Effector CD4-positive, alpha-beta T cell (primary cell): ENCODE results near the gene ABCF1.
"Not testable (repeated sequence)": the region's sequence is repeated elsewhere in the genome, so short reads cannot be mapped to it uniquely, and the experiment has no call there.

ENCODE experiments used
- DNase-seq: peaks from one replicate; pipeline ENCODE4 v3.0.0-alpha.2; 2020
- total RNA-seq: gene quantifications from one replicate; lab custom pipeline; 2026; lab: John Stamatoyannopoulos, UW

ABCF1 gene
- 192 reads per million, percentile 92 among the genes with 10 or more reads in this experiment for total RNA-seq

- peak; percentile 99 for DNase-seq
Measured at GRCh38 chr6:30571075-30571761, at the start of gene ABCF1. TSS of gene ABCF1 (plus strand) at chr6:30571442. CDS start at chr6:30571488, 46 bp downstream.

GRCh38 chr6:30521952-30522351 lies 49.3 kb upstream of the ABCF1 start:
- not testable (repeated sequence) for DNase-seq

GRCh38 chr6:30526444-30526843 lies 44.8 kb upstream of the ABCF1 start:
- not testable (repeated sequence) for DNase-seq

GRCh38 chr6:30529349-30529875 lies 41.8 kb upstream of the ABCF1 start:
- not testable (repeated sequence) for DNase-seq

GRCh38 chr6:30530014-30530413 lies 41.2 kb upstream of the ABCF1 start:
- no peak for DNase-seq

- DNase-seq, result no peak
Measured at GRCh38 chr6:30533460-30534294, 37.6 kb upstream of the ABCF1 start.

GRCh38 chr6:30537931-30538330 lies 33.3 kb upstream of the ABCF1 start:
- no peak for DNase-seq

- DNase-seq, result peak; percentile 75
Measured at GRCh38 chr6:30541515-30542403, 29.5 kb upstream of the ABCF1 start.

GRCh38 chr6:30542404-30542725 lies 28.9 kb upstream of the ABCF1 start:
- peak; percentile 42 for DNase-seq

GRCh38 chr6:30542915-30543314 lies 28.3 kb upstream of the ABCF1 start:
- no peak for DNase-seq

GRCh38 chr6:30543821-30544220 lies 27.4 kb upstream of the ABCF1 start:
- DNase-seq, result peak; percentile 28

GRCh38 chr6:30544666-30545272 lies 26.5 kb upstream of the ABCF1 start:
- DNase-seq, result no peak

- DNase-seq, result no peak
Measured at GRCh38 chr6:30547454-30547853, 23.8 kb upstream of the ABCF1 start.

- no peak for DNase-seq
Measured at GRCh38 chr6:30548375-30548774, 22.9 kb upstream of the ABCF1 start.

GRCh38 chr6:30554404-30554803 lies 16.8 kb upstream of the ABCF1 start:
- DNase-seq, result no peak

GRCh38 chr6:30554962-30555815 lies 16.1 kb upstream of the ABCF1 start:
- no peak for DNase-seq

- no peak for DNase-seq
Measured at GRCh38 chr6:30555816-30556065, 15.5 kb upstream of the ABCF1 start.

GRCh38 chr6:30556066-30556905 lies 15.0 kb upstream of the ABCF1 start, which contains the start of gene GNL1:
TSS of gene GNL1 (minus strand) at chr6:30556489. CDS start at chr6:30556203, 286 bp downstream.
- DNase-seq, result peak; percentile 100

GRCh38 chr6:30556906-30557682 lies 14.1 kb upstream of the ABCF1 start, which contains the start of gene PRR3:
TSS of gene PRR3 (plus strand) at chr6:30557295. CDS start at chr6:30557345, 50 bp downstream.
- DNase-seq, result peak; percentile 83

- DNase-seq, result peak; percentile 36
Measured at GRCh38 chr6:30557683-30557981, 13.6 kb upstream of the ABCF1 start.
